WI38 (cell line): Measurements from ENCODE around the gene MALT1.

Source experiments
- H3K4me3 ChIP-seq: 2 replicates; pipeline ENCODE4 v1.5.1; 2011; ENCODE audit warnings: low read depth, mild to moderate bottlenecking, control low read depth, low read length
- TF ChIP-seq, protein P1 (sequence below): IDR thresholded peaks from 2 replicates; pipeline ENCODE4 v1.5.1; 2012; ENCODE audit warnings: low read depth, mild to moderate bottlenecking, control low read depth, low read length

The MALT1 gene

GRCh38 chr18:58674863-58675472, 3.7 kb downstream of the MALT1 start:
- no peak overlapping the region for H3K4me3 ChIP-seq
- TF ChIP-seq, protein P1, sequence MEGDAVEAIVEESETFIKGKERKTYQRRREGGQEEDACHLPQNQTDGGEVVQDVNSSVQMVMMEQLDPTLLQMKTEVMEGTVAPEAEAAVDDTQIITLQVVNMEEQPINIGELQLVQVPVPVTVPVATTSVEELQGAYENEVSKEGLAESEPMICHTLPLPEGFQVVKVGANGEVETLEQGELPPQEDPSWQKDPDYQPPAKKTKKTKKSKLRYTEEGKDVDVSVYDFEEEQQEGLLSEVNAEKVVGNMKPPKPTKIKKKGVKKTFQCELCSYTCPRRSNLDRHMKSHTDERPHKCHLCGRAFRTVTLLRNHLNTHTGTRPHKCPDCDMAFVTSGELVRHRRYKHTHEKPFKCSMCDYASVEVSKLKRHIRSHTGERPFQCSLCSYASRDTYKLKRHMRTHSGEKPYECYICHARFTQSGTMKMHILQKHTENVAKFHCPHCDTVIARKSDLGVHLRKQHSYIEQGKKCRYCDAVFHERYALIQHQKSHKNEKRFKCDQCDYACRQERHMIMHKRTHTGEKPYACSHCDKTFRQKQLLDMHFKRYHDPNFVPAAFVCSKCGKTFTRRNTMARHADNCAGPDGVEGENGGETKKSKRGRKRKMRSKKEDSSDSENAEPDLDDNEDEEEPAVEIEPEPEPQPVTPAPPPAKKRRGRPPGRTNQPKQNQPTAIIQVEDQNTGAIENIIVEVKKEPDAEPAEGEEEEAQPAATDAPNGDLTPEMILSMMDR = no peak

- H3K4me3 ChIP-seq = no peak overlapping the region
- TF ChIP-seq, protein P1 = no peak
These were observed 5.0 kb downstream of the MALT1 start for GRCh38 chr18:58676270-58676669.

GRCh38 chr18:58682429-58683069, 11.3 kb downstream of the MALT1 start:
- TF ChIP-seq, protein P1 = no peak
- H3K4me3 ChIP-seq = no peak overlapping the region

DNA sequence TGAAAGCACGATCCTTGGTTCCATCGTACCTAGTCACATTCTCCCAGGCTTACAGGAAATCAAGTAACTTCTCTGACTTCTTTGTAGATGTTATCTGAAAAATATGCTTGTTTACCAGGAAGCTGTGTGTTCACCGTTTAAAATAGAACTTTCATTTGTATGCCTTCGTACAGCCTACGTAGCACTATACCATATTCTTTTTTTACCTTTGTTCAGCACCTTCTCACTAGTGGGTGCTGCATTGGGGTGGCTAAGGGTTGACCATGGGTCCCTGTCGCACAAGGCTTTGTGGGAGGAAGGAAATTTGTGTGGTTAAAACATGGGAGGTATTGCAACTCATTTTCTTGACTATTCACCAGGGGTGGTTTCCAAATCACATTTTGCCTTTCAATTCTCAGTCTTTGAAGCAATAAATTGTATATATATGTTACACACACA, 16.6 kb downstream of the MALT1 start:
- H3K4me3 ChIP-seq = no peak overlapping the region

DNA sequence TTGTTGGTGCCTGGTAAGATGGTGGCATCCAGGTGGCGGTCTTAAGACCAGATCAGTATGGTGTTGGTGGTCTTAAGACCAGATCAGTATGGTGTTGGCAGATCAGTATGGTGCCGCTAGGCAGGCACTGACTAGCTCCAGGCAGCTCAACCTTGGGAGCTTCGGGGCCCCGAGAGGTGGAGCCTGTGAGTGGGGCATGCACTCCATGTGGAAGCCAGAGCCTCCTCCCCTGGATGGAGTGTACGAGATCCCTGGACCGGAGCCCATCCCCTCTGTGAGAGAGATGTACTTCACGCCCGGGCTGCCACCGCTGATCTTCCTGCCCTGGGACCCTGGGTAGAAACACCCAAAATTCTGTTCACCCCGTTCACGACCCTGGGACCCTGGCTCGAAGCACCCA, 19.0 kb downstream of the MALT1 start:
- no peak overlapping the region for H3K4me3 ChIP-seq
- TF ChIP-seq, protein P1 = no peak

More for the DNA sequence above, 16.6 kb downstream of the MALT1 start:
- TF ChIP-seq, protein P1 = no peak

GRCh38 chr18:58691256-58691655, 20.0 kb downstream of the MALT1 start:
- no peak overlapping the region for H3K4me3 ChIP-seq
- TF ChIP-seq, protein P1 = no peak

GRCh38 chr18:58692422-58693185, 21.3 kb downstream of the MALT1 start:
- TF ChIP-seq, protein P1 = no peak
- H3K4me3 ChIP-seq = no peak overlapping the region
